Activated CD4-positive, alpha-beta memory T cell treated with anti-CD3 and anti-CD28 coated beads, Interleukin-2, amount 10 ng/mL, durations not matched to agents 7 days and 5 days (primary cell): Measurements from ENCODE around the gene ITGA5. TPM values are rescaled to one million over a fixed set of nuclear protein-coding genes. Genes with fewer than 3 reads are reported as not detected.

Experiments
- CTCF ChIA-PET: fragments of 350-600 bp; sonication (Branson Sonifier 250); formaldehyde crosslinking; loops from one replicate; lab custom pipeline; 2021; ENCODE audit warnings: antibody characterized with exemption, inconsistent platforms; lab: Charles Lee
- POLR2A ChIA-PET: fragments of 350-600 bp; sonication (Branson Sonifier 250); formaldehyde crosslinking; loops from one replicate; lab custom pipeline; 2021; ENCODE audit warnings: antibody characterized with exemption; lab: Charles Lee
- DNase-seq: peaks from one replicate; pipeline ENCODE4 v3.0.0-alpha.2; 2020
- H3K27ac Mint-ChIP-seq: one replicate; pipeline ENCODE4 v1.8.0; 2021; ENCODE audit warnings: mild to moderate bottlenecking, mixed read lengths
- H3K27me3 Mint-ChIP-seq: one replicate; pipeline ENCODE4 v1.8.0; 2021; ENCODE audit warnings: mixed read lengths
- H3K36me3 Mint-ChIP-seq: one replicate; pipeline ENCODE4 v1.8.0; 2021; ENCODE audit warnings: low read depth, mixed read lengths
- H3K4me1 Mint-ChIP-seq: one replicate; pipeline ENCODE4 v1.8.0; 2021; ENCODE audit warnings: mixed read lengths
- H3K4me3 Mint-ChIP-seq: one replicate; pipeline ENCODE4 v1.8.0; 2021; ENCODE audit warnings: mild to moderate bottlenecking, mixed read lengths
- H3K9me3 Mint-ChIP-seq: one replicate; pipeline ENCODE4 v1.8.0; 2021; ENCODE audit warnings: mixed read lengths
- total RNA-seq, 2 experiments: library from RNA; stranded (reverse); gene quantifications; one replicate each; pipeline ENCODE4 v1.2.3, GENCODE V29; 2021

ITGA5 gene
- total RNA-seq, 2 experiments from 2014 or later, result 102 to 107 TPM

DNA sequence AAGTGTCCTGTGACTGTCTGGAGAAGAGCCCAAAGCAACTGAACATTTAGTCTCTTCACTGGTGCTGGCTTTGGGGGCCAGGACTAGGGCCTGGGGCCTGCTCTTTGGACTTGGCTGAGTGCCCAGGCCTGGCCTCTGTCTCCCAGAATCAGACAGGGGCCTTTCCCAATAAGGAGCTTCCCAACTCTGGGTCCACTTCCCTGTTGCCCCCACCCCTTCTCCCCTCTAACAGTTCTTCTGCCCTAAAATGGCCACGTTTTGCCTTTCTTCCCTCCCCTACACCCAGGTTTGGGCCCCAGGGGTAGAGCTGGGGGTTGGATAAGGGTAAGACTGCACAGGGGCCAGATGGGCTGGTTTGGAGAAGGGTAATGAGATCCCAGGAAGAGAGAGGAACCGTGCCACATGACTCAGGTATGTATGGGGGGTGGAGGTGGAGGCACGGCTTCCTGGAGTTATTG, 10.0 kb upstream of the ITGA5 start:
- no peak for DNase-seq
- Mint-ChIP-seq H3K27me3 (peaks cover 42% of the 10 kb centered on the region), H3K9me3 (no peaks in the 10 kb centered on the region), H3K27ac (no peak overlapping the region), H3K4me3 (no peak overlapping the region), H3K4me1 (peaks cover 46% of the 10 kb centered on the region), H3K36me3 (peaks cover 2% of the 10 kb centered on the region)
- ChIA-PET CTCF (interaction anchor here (1.0 to 9.0 kb wide), 5 partner anchors 10 to 177 kb away, joined by 3 to 125 read pairs (median 12); partner anchors contain the start of gene ITGA5), POLR2A (interaction anchor here (0.6 to 3.6 kb wide), 4 partner anchors 10 to 69 kb away, joined by 3 to 32 read pairs (median 8); partner anchors contain the start of gene NCKAP1L)

DNA sequence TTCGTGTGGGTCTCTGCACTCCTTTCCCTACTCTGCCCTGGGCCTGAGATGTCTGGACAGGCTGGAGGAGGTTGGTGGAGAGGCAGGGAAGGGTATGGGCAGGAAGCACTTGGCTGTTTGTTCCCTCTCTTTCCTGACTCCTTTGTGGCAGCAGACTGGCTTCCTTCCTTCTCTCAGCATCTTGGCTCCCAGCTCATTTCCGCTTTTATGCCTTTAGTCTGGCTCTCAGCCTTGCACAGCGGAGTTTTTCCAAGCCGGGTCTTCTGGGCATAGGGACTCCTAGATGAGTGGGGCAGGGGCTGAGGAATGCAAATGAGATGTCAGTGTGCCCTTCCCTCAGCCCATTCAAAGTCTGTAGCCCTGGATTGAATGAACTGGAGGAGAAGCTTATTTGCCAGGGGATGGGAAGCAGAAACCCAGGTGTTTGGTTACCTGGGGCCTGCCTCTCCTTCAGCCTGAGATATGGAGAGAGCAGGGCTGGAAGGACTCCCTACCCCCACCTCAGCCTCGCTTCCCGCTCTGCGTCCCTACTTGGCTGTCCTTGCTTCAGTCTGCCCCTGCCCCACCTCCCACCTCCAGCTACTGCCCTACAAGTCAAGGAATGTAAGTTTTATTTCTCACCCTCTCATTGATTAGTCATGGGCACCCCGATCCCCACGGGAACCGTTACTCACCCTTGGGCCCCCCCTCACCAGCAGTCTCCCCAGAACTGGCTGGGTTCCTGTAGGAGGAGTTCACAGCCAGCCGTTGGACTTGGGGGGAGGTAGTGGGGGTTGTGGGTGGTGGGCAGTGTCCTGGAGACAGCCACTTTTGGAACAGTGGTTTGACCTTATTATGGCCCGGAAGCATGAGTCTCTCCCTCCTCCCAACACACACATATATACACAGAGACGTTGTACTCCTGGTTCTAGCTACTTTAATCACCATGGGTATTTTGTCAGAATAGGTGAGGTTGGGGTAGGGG, 9.3 kb upstream of the ITGA5 start:
- Mint-ChIP-seq H3K4me1 (peaks cover 46% of the 10 kb centered on the region), H3K4me3 (no peak overlapping the region), H3K27ac (peak overlapping the region; percentile 25), H3K36me3 (peaks cover 2% of the 10 kb centered on the region), H3K9me3 (no peaks in the 10 kb centered on the region), H3K27me3 (peaks cover 46% of the 10 kb centered on the region)
- DNase-seq, result no peak
- CTCF ChIA-PET, result interaction anchor here (0.5 to 9.0 kb wide), 5 partner anchors 11 to 102 kb away, joined by 3 to 125 read pairs (median 12); partner anchors contain the start of gene ITGA5
- POLR2A ChIA-PET, result interaction anchor here (1.0 to 3.6 kb wide), 6 partner anchors 11 to 70 kb away, joined by 3 to 32 read pairs (median 3); partner anchors contain the start of gene NCKAP1L

DNA sequence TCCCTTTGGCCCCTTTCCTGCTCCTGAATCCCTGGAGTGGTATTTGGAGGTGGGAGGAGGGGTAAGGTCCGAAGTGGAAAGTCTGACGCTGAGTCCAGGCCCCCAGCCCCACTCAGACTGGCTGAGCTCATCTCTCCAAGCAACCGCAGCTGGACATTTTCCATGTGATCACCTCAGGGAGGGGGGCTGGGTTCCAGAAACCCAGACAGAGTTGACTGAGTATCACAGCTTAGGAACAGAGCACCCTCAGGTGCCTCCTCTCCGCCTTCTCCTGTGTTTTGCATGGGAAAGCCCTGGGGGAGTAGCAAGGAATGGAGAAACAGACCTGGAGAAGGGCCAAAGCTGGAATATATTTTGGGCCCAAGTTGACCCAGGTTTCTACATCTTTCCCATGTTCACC, 8.0 kb upstream of the ITGA5 start:
- peaks cover 58% of the 10 kb centered on the region for H3K27me3 Mint-ChIP-seq

DNA sequence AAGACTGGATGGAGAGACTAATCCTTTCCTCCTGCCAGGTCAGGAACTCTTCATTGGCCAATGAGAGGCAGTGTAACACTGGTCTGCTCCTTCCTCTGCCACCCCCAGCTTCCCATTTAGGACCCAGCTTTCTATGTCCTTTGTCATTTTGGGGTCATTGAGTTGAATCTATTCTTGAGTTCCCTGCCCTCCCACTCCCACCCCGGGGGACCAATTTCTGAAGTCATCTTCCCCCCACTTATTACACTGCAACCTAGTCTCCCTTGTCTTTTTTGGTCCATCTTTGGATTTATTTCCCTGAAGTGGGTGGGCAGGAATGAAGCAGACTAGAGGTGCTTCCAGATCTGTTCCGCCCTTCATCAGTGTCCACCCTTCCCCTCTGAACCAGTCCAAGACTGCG, 7.6 kb upstream of the ITGA5 start:
- no peak overlapping the region for H3K4me3 Mint-ChIP-seq
- ChIA-PET POLR2A (interaction anchor here (1.2 to 3.6 kb wide), 3 partner anchors 10 to 14 kb away, joined by 3 to 32 read pairs (median 17); no protein-coding TSS in a partner anchor), CTCF (interaction anchor here (9.0 kb wide), 1 partner anchor 24 kb away, joined by 125 read pairs; no protein-coding TSS in a partner anchor)
- H3K9me3 Mint-ChIP-seq, result no peaks in the 10 kb centered on the region
- H3K4me1 Mint-ChIP-seq, result peaks cover 37% of the 10 kb centered on the region
- H3K27me3 Mint-ChIP-seq, result peaks cover 62% of the 10 kb centered on the region
- H3K27ac Mint-ChIP-seq, result no peak overlapping the region
- peaks cover 2% of the 10 kb centered on the region for H3K36me3 Mint-ChIP-seq
- no peak for DNase-seq

More for the DNA sequence above, 8.0 kb upstream of the ITGA5 start:
- H3K9me3 Mint-ChIP-seq, result no peaks in the 10 kb centered on the region
- no peak overlapping the region for H3K4me3 Mint-ChIP-seq
- H3K27ac Mint-ChIP-seq, result no peak overlapping the region
- peaks cover 41% of the 10 kb centered on the region for H3K4me1 Mint-ChIP-seq
- no peak for DNase-seq
- peaks cover 2% of the 10 kb centered on the region for H3K36me3 Mint-ChIP-seq
- POLR2A ChIA-PET, result interaction anchor here (1.0 to 3.6 kb wide), 5 partner anchors 10 to 28 kb away, joined by 3 to 32 read pairs (median 3); no protein-coding TSS in a partner anchor
- CTCF ChIA-PET, result interaction anchor here (9.0 kb wide), 1 partner anchor 25 kb away, joined by 125 read pairs; no protein-coding TSS in a partner anchor

DNA sequence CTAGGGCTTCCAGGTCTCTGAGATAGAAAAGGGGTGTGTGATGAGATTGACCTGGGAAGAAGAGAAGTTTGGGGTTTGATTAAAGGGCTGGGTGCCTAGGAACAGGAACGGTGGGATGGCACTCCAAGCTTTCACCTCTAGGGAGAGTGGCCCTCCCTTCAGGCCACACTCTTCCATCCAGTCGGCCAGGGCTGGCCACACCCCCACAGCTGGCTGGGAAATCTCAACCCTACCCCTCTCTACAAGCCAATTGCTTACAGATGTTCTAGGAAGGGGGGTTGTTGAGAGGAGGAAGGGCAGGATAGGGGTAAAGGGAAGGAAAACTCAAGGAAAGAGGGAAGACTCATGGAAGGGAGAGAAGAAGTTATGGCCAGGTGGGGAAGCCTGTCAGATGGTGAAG, 6.6 kb upstream of the ITGA5 start:
- Mint-ChIP-seq H3K27ac (no peak overlapping the region), H3K4me3 (no peak overlapping the region), H3K27me3 (peaks cover 69% of the 10 kb centered on the region), H3K4me1 (peaks cover 36% of the 10 kb centered on the region), H3K36me3 (peaks cover 2% of the 10 kb centered on the region), H3K9me3 (no peaks in the 10 kb centered on the region)
- ChIA-PET CTCF (interaction anchor here (1.0 to 1.5 kb wide), 2 partner anchors 13 to 26 kb away, joined by 5 read pairs; no protein-coding TSS in a partner anchor), POLR2A (interaction anchor here (3.1 kb wide), 1 partner anchor 13 kb away, joined by 17 read pairs; no protein-coding TSS in a partner anchor)
- DNase-seq, result no peak

DNA sequence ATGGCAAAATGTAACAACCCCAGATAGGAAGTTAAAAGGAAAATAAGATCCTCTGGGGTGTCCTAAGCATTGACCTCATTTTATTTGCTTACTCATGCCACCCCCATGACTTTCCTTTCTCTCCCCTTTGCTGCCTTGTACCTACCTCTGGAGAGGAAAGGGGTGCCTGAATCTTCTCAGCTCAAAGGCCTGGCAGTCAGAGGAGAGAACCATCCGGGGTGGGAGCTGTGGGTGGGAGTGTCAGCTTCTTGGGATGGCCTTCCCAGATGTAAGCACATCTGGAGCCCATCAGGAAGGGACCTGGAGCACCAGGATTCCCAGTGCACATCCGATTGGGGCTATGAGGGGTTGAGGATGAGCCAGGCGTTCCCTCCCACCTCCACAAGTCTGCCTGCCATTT, 5.2 kb upstream of the ITGA5 start:
- no peaks in the 10 kb centered on the region for H3K36me3 Mint-ChIP-seq
- peaks cover 64% of the 10 kb centered on the region for H3K27me3 Mint-ChIP-seq
- DNase-seq, result no peak
- H3K4me3 Mint-ChIP-seq, result no peak overlapping the region
- H3K9me3 Mint-ChIP-seq, result no peaks in the 10 kb centered on the region
- ChIA-PET POLR2A (interaction anchor here (0.6 to 3.1 kb wide), 2 partner anchors 11 to 916 kb away, joined by 3 to 17 read pairs; no protein-coding TSS in a partner anchor), CTCF (interaction anchor here (1.2 to 1.9 kb wide), 3 partner anchors 13 to 24 kb away, joined by 3 to 5 read pairs (median 5); no protein-coding TSS in a partner anchor)
- peaks cover 40% of the 10 kb centered on the region for H3K4me1 Mint-ChIP-seq
- no peak overlapping the region for H3K27ac Mint-ChIP-seq

DNA sequence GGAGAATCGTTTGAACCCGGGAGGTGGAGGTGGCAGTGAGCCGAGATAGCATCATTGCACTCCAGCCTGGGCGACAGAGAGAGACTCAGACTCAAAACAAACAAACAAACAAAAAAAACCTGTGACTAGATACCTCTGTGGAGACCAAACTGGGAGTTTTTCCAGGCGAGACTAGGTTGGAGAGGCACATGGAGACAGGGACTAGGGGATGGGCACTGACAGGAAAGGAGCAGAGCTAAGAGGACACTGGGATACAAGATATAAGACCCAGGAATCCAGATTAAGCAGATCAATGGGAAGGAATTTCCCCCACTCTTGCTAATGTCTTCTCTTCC, 4.7 kb upstream of the ITGA5 start:
- no peaks in the 10 kb centered on the region for H3K9me3 Mint-ChIP-seq
- DNase-seq, result no peak
- no peak overlapping the region for H3K4me3 Mint-ChIP-seq
- H3K27ac Mint-ChIP-seq, result no peak overlapping the region
- ChIA-PET CTCF (interaction anchor here (1.0 to 1.9 kb wide), 2 partner anchors 13 to 15 kb away, joined by 3 to 5 read pairs; no protein-coding TSS in a partner anchor), POLR2A (interaction anchor here (3.1 kb wide), 1 partner anchor 11 kb away, joined by 17 read pairs; no protein-coding TSS in a partner anchor)
- peaks cover 64% of the 10 kb centered on the region for H3K27me3 Mint-ChIP-seq
- peaks cover 37% of the 10 kb centered on the region for H3K4me1 Mint-ChIP-seq
- H3K36me3 Mint-ChIP-seq, result no peaks in the 10 kb centered on the region

DNA sequence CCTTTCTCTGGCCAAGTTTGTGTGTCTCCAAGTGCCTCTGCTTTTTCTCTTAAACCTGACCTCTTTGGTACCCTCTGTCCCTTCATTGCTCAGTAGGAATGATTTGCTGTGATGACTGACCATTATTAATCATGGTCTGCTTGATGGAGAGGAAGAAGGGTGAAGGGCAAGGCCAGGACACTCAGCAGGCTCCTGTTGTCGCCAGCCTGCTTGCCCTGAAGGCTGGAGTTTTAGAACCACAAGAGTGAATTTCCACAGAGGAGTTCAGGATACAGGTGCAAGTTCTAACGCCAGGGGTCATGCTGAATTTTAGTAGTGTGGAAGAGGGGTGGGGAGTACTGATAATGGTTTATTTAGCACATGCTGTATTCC, 2.8 kb upstream of the ITGA5 start:
- H3K27me3 Mint-ChIP-seq, result peaks cover 51% of the 10 kb centered on the region
- H3K36me3 Mint-ChIP-seq, result peaks cover 16% of the 10 kb centered on the region
- no peaks in the 10 kb centered on the region for H3K9me3 Mint-ChIP-seq
- ChIA-PET POLR2A (interaction anchor here (1.1 to 1.6 kb wide), 2 partner anchors 10 to 77 kb away, joined by 5 to 8 read pairs; no protein-coding TSS in a partner anchor), CTCF (interaction anchor here (11.8 kb wide), 1 partner anchor 21 kb away, joined by 282 read pairs; no protein-coding TSS in a partner anchor)
- H3K4me3 Mint-ChIP-seq, result no peak overlapping the region
- no peak overlapping the region for H3K27ac Mint-ChIP-seq
- DNase-seq, result no peak
- H3K4me1 Mint-ChIP-seq, result peaks cover 34% of the 10 kb centered on the region

DNA sequence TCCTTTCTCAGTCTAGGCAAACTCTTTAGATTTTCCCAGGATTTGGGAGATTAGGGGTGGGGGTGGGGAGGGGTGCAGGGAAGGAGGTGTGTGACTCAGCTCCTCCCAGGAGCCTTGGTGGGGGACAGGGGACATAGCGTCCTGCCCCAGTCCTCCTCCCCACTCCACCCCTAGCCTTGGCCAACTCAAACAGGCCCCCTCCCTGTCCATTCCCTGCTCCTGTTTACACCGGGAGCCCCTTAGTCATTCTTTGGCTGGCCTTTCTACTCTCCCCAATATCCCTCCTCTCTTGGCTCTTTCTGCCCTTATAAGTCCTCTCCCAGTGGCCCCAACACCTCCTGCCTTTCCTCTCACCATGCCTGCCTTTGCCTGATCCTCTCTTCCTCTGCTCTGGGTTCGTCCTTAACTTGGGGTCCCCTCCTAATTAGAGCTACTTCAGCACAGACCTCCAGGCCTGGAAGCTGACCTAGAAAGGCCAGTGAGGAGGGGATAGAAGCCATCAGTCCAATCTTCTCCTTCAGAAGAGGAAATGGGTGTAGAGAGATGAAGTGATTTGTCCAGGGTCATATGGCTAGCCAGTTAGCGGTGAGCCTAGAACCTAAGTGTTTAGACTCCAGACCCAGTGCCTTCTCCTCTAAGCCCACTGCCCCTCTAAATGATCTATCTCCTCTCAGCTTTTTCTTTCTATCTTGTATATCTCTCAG, 2.3 kb upstream of the ITGA5 start:
- H3K27me3 Mint-ChIP-seq, result peaks cover 46% of the 10 kb centered on the region
- H3K36me3 Mint-ChIP-seq, result peaks cover 22% of the 10 kb centered on the region
- H3K4me3 Mint-ChIP-seq, result no peak overlapping the region
- DNase-seq, result no peak
- ChIA-PET CTCF (interaction anchor here (0.9 to 11.8 kb wide), 2 partner anchors 10 to 20 kb away, joined by 3 to 282 read pairs; no protein-coding TSS in a partner anchor), POLR2A (interaction anchor here (1.1 to 1.9 kb wide), 3 partner anchors 10 to 77 kb away, joined by 5 to 8 read pairs (median 5); no protein-coding TSS in a partner anchor)
- H3K9me3 Mint-ChIP-seq, result no peaks in the 10 kb centered on the region
- H3K27ac Mint-ChIP-seq, result no peak overlapping the region
- peaks cover 40% of the 10 kb centered on the region for H3K4me1 Mint-ChIP-seq

DNA sequence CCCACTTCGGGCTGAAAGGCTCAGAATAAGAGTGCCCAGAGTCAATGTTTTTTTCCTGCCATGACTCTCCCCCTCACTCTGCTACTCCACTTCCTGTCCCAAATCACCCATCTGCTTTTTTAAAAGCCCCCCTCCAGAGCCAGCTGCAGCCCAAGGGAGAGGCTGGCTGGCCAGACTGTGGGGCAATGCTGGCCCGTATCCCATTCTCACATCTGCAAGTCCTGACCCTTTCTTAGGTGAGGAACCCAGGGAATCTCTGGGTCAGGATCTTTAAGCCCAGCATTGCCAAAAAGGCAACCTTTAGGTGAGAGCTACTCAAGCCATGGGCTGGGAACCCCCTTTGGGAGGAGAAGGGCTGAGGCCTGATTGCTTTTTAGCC, 1.7 kb upstream of the ITGA5 start:
- H3K27ac Mint-ChIP-seq, result no peak overlapping the region
- peaks cover 46% of the 10 kb centered on the region for H3K4me1 Mint-ChIP-seq
- CTCF ChIA-PET, result interaction anchor here (0.9 to 11.8 kb wide), 3 partner anchors 10 to 20 kb away, joined by 3 to 282 read pairs (median 3); no protein-coding TSS in a partner anchor
- POLR2A ChIA-PET, result interaction anchor here (1.1 to 1.9 kb wide), 3 partner anchors 9 to 78 kb away, joined by 5 to 8 read pairs (median 5); no protein-coding TSS in a partner anchor
- peaks cover 24% of the 10 kb centered on the region for H3K36me3 Mint-ChIP-seq
- no peak for DNase-seq
- H3K27me3 Mint-ChIP-seq, result peaks cover 40% of the 10 kb centered on the region
- H3K4me3 Mint-ChIP-seq, result peak overlapping the region; percentile 43
- no peaks in the 10 kb centered on the region for H3K9me3 Mint-ChIP-seq

DNA sequence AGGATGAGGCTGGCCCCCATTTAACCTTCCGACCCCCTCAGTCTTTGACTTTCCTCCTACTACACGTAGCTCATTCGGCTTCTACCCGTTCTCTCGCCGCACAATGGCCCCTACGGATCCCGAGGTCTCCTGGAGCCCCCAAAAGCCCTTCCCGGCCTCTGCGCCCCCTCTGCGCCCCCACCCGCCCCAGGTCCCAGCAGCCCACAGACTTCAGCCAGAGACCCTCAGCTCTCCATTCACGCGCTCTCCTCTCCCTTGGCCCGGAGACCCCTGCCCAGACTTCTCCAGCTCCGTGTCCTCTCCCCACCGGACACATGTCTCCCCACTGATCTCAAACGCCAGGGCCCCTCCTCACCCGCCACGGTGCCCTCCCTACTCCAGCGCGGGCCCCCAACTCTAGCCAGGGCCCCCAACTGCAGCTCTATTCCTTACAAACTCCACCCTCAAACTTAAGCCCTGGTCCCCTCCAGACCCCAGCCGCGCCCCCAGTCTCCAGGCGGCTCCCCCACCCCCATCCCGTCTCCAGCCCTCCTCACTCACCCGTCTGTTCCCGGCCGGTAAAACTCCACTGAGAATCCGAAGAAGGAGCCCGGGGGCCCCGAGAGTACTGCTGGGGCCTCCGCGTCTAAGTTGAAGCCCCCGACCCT, 502 bp downstream of the ITGA5 start:
- Mint-ChIP-seq H3K4me3 (peak overlapping the region; percentile 93), H3K4me1 (peaks cover 63% of the 10 kb centered on the region), H3K27ac (peak overlapping the region; percentile 85), H3K27me3 (peaks cover 27% of the 10 kb centered on the region), H3K9me3 (no peaks in the 10 kb centered on the region), H3K36me3 (peaks cover 35% of the 10 kb centered on the region)
- no peak for DNase-seq
- POLR2A ChIA-PET, result interaction anchor here (1.4 to 2.7 kb wide), 6 partner anchors 11 to 138 kb away, joined by 5 to 11 read pairs (median 10); partner anchors contain the start of genes CBX5, HNRNPA1 and NCKAP1L
- CTCF ChIA-PET, result interaction anchor here (0.8 to 11.8 kb wide), 6 partner anchors 10 to 84 kb away, joined by 3 to 282 read pairs (median 6); no protein-coding TSS in a partner anchor
